Measurements from ENCODE around the gene LDLRAD4.

- no peak for TF ChIP-seq TARDBP (IDR thresholded peaks at IDR 0.05)
- no peak for TF ChIP-seq FOXA1 (IDR thresholded peaks at IDR 0.05)
These were observed 42.5 kb downstream of the LDLRAD4 start for GRCh38 chr18:13260935-13261640.

All from HEK293T (cell line).